Fibroblast of lung (primary cell): Measurements from ENCODE around the gene HYAL4. TPM values are rescaled to one million over a fixed set of nuclear protein-coding genes. Genes with fewer than 3 reads are reported as not detected.
"Not testable (repeated sequence)": the region's sequence is repeated elsewhere in the genome, so short reads cannot be mapped to it uniquely, and the experiment has no call there.

Source experiments
- DNase-seq, 2 donors: peaks; one replicate each; pipeline versions ENCODE4 v3.0.0 to v3.0.0-alpha.2; 2010; ENCODE audit warnings: low read depth in 2 of 2
- H2AFZ ChIP-seq: 2 replicates; pipeline ENCODE4 v1.5.1; 2012; ENCODE audit warnings: low read length, control low read depth, inconsistent platforms
- H3K27ac ChIP-seq: 2 replicates; pipeline ENCODE4 v1.5.1; 2011; ENCODE audit warnings: low read length, control low read depth; ENCODE audit not compliant: insufficient read depth
- H3K27me3 ChIP-seq: 2 replicates; pipeline ENCODE4 v1.5.1; 2011; ENCODE audit warnings: mild to moderate bottlenecking, low read length; ENCODE audit not compliant: control insufficient read depth, insufficient read depth
- H3K36me3 ChIP-seq: 2 replicates; pipeline ENCODE4 v1.5.1; 2011; ENCODE audit warnings: low read length; ENCODE audit not compliant: control insufficient read depth, insufficient read depth
- H3K4me1 ChIP-seq: 2 replicates; pipeline ENCODE4 v1.5.1; 2011; ENCODE audit warnings: low read length; ENCODE audit not compliant: control insufficient read depth, insufficient read depth; ENCODE audit errors: extremely low read depth
- H3K4me2 ChIP-seq: 2 replicates; pipeline ENCODE4 v1.5.1; 2011; ENCODE audit warnings: low read length, control low read depth; ENCODE audit not compliant: insufficient read depth; ENCODE audit errors: extremely low read depth
- H3K4me3 ChIP-seq, 4 experiments: fragments of 200-600 bp in 1 of 4; sonication (generic) in 1 of 4; replicated peaks in 1 of 4; 2 replicates each; pipeline ENCODE4 v1.5.1; 2011 to 2016; ENCODE audit warnings: low read length in 4 of 4, low read depth in 3 of 4, mild to moderate bottlenecking in 3 of 4, control low read depth in 2 of 4, inconsistent platforms in 1 of 4, mixed read lengths in 1 of 4; ENCODE audit not compliant: insufficient read depth in 1 of 4; ENCODE audit errors: control extremely low read depth in 1 of 4
- H3K79me2 ChIP-seq: 2 replicates; pipeline ENCODE4 v1.5.1; 2012; ENCODE audit warnings: mild to moderate bottlenecking, low read length, inconsistent platforms; ENCODE audit not compliant: control insufficient read depth, insufficient read depth
- H3K9ac ChIP-seq: 2 replicates; pipeline ENCODE4 v1.5.1; 2011; ENCODE audit warnings: mild to moderate bottlenecking, low read length, control low read depth; ENCODE audit not compliant: insufficient read depth
- H3K9me3 ChIP-seq: 2 replicates; pipeline ENCODE4 v1.5.1; 2012; ENCODE audit warnings: low read depth, low read length; ENCODE audit not compliant: control insufficient read depth, insufficient read depth
- H4K20me1 ChIP-seq: 2 replicates; pipeline ENCODE4 v1.5.1; 2011; ENCODE audit warnings: low read length; ENCODE audit not compliant: control insufficient read depth, insufficient read depth; ENCODE audit errors: extremely low read depth
- EZH2 ChIP-seq: IDR thresholded peaks from 2 replicates; pipeline ENCODE4 v1.5.1; 2012; ENCODE audit warnings: low read length, control low read depth, mild to moderate bottlenecking; ENCODE audit errors: missing control alignments
- polyA plus RNA-seq, 2 donors: library from polyadenylated mRNA; depleted of rRNA in 1 of 2; stranded (reverse) in 1 of 2; unstranded in 1 of 2; fragments of >200 nt; gene quantifications; 2 replicates each; pipeline ENCODE4 v1.2.1, GENCODE V29; 2011 to 2012; ENCODE audit warnings: missing spikeins in 1 of 2
- total RNA-seq: library from RNA; depleted of rRNA; stranded (reverse); fragments of >200 nt; gene quantifications from 2 replicates; pipeline ENCODE4 v1.2.1, GENCODE V29; 2014
- TF ChIP-seq, protein P1 (sequence below), 2 donors: IDR thresholded peaks in 1 of 2; conservative IDR thresholded peaks in 1 of 2; 1 replicate in 1 of 2; 2 replicates in 1 of 2; pipeline ENCODE4 v1.5.1; 2011 to 2012; ENCODE audit warnings: low read length in 2 of 2, control low read depth in 1 of 2, inconsistent platforms in 1 of 2, low read depth in 1 of 2, mild to moderate bottlenecking in 1 of 2

Gene HYAL4
- total and polyA plus RNA-seq, 2 donors (not counting 1 experiment from before 2014, with no cell fraction given), result not detected

DNA sequence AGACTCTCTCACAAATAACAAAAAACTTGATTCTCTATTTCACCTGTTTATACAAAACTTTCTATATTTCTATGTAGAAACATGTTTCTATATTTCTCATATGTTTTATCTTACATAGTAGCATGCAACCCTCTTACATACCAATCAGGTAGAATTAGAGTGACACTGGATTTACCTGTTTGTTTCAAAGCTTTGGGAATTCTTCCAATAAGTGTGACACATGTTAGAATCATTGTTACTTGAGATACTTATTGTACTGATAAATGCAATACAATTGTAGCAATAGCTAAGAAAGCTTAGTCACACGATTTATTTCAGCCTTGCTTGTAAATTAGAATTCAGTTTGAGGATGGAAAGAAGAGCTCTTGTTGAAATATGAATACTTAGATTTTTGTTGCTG is 4.9 kb downstream of the HYAL4 start:
- Histone ChIP-seq H2AFZ (no peak overlapping the region), H3K9me3 (no peaks in the 10 kb centered on the region), H3K4me1 (no peaks in the 10 kb centered on the region), H3K36me3 (no peaks in the 10 kb centered on the region), H3K9ac (no peak overlapping the region), H3K27me3 (no peaks in the 10 kb centered on the region), H3K79me2 (no peaks in the 10 kb centered on the region), H3K27ac (no peak overlapping the region), H3K4me2 (no peak overlapping the region), H4K20me1 (no peaks in the 10 kb centered on the region), H3K4me3 (no peak overlapping the region)
- TF ChIP-seq EZH2, result no peak
- TF ChIP-seq, protein P1, sequence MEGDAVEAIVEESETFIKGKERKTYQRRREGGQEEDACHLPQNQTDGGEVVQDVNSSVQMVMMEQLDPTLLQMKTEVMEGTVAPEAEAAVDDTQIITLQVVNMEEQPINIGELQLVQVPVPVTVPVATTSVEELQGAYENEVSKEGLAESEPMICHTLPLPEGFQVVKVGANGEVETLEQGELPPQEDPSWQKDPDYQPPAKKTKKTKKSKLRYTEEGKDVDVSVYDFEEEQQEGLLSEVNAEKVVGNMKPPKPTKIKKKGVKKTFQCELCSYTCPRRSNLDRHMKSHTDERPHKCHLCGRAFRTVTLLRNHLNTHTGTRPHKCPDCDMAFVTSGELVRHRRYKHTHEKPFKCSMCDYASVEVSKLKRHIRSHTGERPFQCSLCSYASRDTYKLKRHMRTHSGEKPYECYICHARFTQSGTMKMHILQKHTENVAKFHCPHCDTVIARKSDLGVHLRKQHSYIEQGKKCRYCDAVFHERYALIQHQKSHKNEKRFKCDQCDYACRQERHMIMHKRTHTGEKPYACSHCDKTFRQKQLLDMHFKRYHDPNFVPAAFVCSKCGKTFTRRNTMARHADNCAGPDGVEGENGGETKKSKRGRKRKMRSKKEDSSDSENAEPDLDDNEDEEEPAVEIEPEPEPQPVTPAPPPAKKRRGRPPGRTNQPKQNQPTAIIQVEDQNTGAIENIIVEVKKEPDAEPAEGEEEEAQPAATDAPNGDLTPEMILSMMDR (conservative IDR thresholded peaks at IDR 0.05 in 1 of 2, IDR thresholded peaks at IDR 0.05 in 1 of 2; ENCODE audit: low read depth in 1 of 2, low read length in 2 of 2), result no peak
- DNase-seq, result no peak

DNA sequence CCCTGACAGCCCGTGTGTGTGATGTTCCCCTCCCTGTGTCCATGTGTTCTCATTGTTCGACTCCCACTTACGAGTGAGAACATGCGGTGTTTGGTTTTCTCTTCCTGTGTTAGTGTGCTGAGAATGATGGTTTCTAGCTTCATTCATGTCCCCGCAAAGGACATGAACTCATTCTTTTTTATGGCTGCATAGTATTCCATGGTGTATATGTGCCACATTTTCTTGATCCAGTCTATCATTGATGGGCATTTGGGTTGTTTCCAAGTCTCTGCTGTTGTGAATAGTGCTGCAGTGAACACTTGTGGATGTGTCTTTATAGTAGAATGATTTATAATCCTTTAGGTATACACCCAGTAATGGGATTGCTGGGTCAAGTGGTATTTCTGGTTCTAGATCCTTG is 6.4 kb downstream of the HYAL4 start:
- not testable (repeated sequence) for H3K4me1 ChIP-seq, H3K9ac ChIP-seq, H3K27ac ChIP-seq, H3K9me3 ChIP-seq, H3K27me3 ChIP-seq, H2AFZ ChIP-seq, DNase-seq, H3K4me3 ChIP-seq, H3K36me3 ChIP-seq, H4K20me1 ChIP-seq, H3K4me2 ChIP-seq, H3K79me2 ChIP-seq

DNA sequence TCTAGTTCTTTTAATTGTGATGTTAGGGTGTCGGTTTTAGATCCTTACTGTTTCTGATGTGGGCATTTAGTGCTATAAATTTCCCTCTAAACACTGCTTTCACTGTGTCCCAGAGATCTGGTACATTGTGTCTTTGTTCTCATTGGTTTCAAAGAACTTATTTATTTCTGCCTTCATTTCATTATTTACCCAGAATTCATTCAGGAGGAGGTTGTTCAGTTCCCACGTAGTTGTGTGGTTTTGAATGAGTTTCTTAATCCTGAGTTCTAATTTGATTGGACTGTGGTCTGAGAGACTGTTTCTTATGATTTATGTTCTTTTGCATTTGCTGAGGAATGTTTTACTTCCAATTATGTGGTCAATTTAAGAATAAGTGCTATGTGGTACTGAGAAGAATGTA is 9.3 kb downstream of the HYAL4 start:
- H2AFZ ChIP-seq, H3K9me3 ChIP-seq, H3K4me2 ChIP-seq, H3K9ac ChIP-seq, H3K79me2 ChIP-seq, DNase-seq, H3K4me3 ChIP-seq, H3K4me1 ChIP-seq, H3K27ac ChIP-seq, H3K36me3 ChIP-seq, H4K20me1 ChIP-seq, H3K27me3 ChIP-seq: not testable (repeated sequence)

DNA sequence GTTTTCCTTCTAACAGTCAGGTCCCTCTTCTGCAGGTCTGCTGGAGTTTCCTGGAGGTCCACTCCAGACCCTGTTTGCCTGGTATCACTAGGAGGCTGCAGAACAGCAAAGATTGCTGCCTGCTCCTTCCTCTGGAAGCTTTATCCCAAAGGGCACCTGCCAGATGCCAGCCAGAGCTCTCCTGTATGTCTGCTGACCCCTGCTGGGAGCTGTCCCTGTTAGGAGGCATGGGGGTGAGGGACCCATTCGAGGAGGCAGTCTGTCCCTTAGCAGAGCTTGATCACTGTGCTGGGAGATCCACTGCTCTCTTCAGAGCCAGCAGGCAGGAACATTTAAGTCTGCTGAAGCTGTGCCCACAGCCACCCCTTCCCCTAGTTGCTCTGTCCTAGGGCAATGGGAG is 11.5 kb downstream of the HYAL4 start:
- H3K27ac ChIP-seq, H3K79me2 ChIP-seq, DNase-seq, H3K4me2 ChIP-seq, H2AFZ ChIP-seq, H3K36me3 ChIP-seq, H3K9me3 ChIP-seq, H3K27me3 ChIP-seq, H3K9ac ChIP-seq, H4K20me1 ChIP-seq, H3K4me1 ChIP-seq, H3K4me3 ChIP-seq: not testable (repeated sequence)
